HG03439 (cell line): Measurements from ENCODE around the gene SNTA1.
"Not testable (repeated sequence)": the region's sequence is repeated elsewhere in the genome, so short reads cannot be mapped to it uniquely, and the experiment has no call there.

Source experiments
- ATAC-seq: cut with Tn5 transposase; IDR thresholded peaks from one replicate; pipeline ENCODE4 v1.9.1; 2021; ENCODE audit warnings: mild to moderate bottlenecking, moderate library complexity; ENCODE audit not compliant: unreplicated experiment

Gene SNTA1

DNA sequence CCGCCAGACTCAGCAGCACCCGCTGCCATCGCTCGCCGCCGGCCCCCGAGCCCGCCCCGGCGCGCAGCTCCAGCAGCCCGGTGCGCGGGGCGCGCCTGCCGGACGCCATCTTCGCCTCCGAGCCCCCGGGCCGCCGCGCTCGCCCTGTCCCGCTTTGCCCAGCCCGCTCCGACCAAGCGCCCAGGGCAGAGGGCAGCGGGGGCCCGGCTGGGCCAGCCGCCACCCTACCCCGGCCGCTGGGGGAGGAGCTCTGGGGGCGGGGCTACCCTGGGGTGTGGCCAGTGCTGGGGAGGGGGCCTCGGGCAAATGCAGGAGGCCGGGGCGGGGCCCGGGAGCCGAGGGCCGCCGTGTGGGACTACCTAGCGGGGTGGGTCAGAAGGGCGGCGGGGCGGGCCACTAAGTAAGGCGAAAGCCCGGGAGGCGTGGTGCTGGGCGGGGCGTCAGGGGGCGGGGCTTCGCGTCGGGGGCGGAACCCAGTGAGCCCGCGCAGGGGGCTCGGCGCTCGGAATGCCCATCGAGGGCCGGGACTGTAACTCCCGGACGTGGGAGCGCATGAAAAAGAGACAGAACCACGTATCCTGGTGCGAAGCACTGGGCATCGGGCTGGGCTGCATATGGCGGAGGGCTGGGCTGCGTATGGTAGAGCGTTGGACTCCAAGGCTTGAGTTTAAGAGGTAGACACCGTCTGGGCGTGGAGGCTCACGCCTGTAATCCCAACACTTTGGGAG, at the start of gene SNTA1:
SNTA1 (minus strand) TSS at position 252 of the 728 bp plus-strand sequence; CDS start at position 109, 143 bp downstream.
- ATAC-seq, result peak; percentile 57

- no peak for ATAC-seq
Observed at GRCh38 chr20:33490934-33491656, 47.5 kb upstream of the SNTA1 start.

DNA sequence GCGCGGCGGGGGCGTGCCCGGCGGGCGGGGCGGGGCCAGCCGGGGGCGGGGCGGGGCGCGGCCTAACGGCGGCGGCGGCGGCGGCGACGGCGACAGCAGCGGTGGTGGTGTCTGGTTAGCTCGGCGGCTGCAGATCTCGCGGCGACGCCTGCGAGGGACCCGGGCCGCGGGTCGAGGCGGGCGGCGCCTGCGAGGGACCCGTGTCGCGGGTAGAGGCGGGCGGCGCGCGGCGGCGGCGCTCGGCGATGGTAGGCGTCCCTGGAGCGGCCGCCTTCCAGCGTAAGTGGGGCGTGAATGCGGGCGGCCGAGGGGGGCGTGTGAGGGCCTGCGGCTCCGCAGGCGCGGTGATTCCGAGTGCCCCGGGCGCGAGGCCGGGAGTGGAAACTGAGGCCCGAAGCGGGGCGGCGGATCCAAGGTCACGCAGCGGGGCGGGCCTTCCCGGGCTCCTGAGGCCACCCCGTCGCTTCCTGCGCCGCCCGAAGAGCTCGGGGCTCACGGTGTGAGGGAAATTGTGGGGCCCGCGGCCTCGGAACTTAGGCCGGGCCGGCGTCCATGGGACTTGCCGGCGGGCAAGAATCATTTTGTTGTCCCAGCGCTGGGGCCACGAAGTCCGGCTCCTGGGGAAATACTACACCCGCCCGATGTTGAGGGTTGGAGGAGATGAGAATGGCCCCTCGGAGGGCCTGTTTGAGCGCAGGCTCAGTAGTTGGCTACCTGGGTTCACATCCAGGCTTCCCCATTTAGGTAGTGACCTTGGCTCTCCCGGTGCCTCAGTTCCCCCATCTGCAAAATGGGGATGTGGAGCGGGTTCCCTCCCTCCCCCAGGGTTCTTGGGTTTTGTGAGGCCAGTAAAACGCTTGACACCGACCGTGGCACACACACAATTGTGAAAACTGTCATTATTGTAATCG, 46.7 kb upstream of the SNTA1 start, which contains the start of gene CBFA2T2:
CBFA2T2 (plus strand) TSS at position 74 of the 911 bp plus-strand sequence; CDS start at position 246, 172 bp downstream.
- ATAC-seq, result peak; percentile 55

GRCh38 chr20:33489495-33490022, 46.0 kb upstream of the SNTA1 start:
- ATAC-seq, result peak; percentile 95

DNA sequence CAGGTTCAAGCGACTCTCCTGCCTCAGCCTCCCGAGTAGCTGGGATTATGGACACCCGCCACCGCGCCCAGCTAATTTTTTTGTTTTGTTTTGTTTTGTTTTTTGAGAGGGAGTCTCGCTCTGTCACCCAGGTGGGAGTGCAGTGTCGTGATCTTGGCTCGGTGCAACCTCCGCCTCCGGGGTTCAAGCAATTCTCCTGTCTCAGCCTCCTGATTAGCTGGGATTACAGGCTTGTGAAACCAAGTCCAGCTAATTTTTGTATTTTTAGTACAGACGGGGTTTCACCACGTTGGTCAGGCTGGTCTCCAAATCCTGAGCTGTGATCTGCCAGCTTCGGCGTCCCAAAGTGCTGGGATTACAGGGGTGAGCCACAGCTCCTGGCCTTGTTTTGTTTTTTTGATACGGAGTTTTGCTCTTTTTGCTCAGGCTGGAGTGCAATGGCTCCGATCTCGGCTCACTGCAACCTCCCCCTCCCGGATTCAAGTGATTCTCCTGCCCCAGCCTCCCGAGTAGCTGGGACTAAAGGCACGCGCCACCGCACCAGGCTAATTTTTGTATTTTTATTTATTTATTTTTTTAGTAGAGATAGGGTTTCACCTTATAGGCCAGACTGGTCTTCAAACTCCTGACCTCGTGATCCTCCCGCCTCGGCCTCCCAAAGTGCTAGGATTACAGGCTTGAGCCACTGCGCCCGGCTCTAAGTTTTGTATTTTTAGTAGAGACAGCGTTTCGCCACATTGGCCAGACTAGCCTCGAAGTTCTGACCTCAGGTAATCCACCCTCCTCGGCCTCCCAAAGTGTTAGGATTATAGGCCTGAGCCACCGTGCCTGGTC, 45.3 kb upstream of the SNTA1 start:
- ATAC-seq, result not testable (repeated sequence)

- no peak for ATAC-seq
Observed at GRCh38 chr20:33488201-33488600, 44.6 kb upstream of the SNTA1 start.

- not testable (repeated sequence) for ATAC-seq
Observed at GRCh38 chr20:33483186-33483585, 39.6 kb upstream of the SNTA1 start.

- no peak for ATAC-seq
Observed at GRCh38 chr20:33482581-33482980, 39.0 kb upstream of the SNTA1 start.

DNA sequence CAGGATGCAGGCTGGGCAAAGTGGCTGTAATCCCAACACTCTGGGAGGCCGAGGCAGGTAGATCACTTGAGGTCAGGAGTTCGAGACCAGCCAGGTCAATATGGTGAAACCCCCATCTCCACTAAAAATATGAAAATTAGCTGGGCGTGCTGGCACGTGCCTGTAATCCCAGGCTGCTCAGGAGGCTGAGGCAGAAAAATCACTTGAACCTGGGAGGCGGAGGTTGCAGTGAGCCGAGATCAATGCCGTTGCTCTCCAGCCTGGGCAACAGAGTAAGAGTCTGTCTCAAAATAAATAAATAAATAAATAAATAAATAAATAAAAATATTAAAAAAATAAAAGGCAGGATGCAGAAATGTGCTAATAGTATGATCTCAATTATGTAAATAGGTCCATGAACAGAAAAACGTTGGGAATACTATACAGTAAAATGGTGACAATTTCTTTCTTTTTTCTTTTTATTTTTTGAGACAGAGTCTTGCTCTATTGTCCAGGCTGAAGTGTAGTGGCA, 37.9 kb upstream of the SNTA1 start:
- ATAC-seq, result no peak

DNA sequence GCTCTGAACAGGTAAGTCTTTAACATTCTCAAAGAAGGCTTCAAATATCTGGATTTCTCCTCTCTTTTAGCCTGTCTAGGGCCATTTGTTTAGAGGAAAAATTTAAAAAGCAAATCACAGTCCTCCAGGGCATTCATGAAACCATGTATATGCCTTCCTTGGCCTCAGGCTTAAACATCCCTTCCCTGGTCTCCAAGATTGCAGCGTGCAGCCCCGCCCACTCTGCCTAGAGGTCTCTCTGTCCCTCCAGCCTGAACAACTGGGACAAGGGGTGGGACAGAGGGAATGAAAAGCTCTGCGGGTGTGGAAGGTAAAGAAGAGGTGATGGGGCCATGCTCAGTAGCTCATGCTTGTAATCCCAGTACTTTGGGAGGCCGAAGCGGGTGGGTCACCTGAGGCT, 36.5 kb upstream of the SNTA1 start:
- no peak for ATAC-seq

DNA sequence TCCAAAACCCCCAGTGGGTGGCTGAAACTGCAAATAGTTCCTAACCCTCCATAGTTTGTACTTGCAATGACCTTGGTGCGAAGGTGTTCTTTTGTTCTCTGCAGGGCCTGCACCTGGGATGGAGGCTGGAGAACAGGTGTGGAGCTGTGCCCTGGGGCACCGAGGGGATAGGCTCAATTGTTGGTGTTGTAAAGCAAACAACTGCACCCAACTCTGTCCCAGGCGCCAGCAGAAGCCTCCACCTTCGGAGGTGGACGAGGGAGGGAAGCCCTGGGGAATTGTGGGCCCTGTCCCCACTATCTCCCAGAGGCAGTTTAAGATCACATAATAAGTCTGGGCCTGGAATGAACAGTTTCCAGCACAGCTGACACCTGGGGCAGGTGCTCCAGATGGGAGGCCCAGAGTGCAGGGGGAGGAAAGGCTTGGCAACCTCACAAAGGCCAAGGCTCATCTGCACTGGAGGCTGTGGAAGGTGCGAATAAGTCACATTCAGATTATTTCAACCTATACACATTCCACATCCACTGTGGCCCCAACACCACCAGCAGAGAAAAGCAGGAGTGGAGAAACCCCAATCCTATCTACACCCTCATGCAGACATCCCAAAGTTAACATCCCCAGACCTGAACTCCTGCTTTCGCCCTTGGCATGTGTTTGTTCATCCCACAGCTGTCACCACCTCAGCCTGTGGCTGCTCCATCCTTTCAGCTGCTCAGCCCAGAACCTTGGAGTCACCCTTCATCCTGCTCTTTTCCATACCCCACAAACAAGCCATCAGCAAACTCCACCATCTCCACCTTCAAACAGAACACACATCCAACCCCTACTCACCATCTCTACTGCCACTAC, 34.0 kb upstream of the SNTA1 start:
- ATAC-seq, result no peak

- no peak for ATAC-seq
Observed at GRCh38 chr20:33475381-33476152, 32.0 kb upstream of the SNTA1 start.

DNA sequence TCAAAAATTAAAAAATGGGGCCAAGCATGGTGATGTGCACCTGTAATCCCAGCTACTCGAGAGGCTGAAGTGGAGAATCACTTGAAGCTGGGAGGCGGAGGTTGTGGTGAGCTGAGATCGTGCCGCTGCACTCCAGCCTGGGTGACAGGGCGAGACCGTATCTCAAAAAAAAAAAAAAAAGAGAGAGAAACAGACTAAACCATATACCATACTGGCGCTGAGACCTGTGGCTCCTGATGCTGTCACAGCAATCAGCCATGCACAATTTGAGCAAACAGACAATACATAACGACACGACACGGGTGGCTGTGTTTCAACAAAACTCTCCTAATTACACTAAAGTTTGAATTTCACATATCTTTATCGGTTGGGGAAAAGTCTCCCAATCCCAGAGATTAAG, 31.4 kb upstream of the SNTA1 start:
- no peak for ATAC-seq

- no peak for ATAC-seq
Observed at GRCh38 chr20:33474097-33474873, 30.7 kb upstream of the SNTA1 start.

DNA sequence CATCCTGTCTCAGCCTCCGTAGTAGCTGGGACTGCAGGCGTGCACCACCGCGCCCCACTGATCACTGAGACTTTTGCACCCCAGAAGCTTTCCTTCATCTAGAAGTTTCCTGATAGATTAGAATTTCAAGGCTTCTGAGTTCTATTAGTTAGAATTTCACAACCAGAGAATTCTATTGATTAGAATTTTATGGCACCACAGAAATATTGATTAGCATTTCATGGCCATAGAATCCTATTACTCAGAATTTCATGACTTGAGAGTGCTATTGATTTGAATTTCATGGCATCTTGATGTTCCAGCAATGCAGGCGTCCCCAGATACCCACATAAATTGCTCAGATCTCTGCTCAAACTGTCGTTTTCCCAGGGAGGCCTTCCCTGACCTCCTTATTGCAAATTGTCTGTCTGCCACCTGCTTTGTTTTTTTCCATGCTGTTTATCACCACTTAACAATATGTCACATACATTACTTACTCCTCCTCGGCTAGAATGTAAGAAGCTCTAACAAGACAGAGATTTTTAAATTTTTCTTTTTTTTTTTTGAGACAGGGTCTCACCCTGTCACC, 29.4 kb upstream of the SNTA1 start:
- ATAC-seq, result no peak

- ATAC-seq, result no peak
Observed at GRCh38 chr20:33470866-33471265, 27.3 kb upstream of the SNTA1 start.

GRCh38 chr20:33470457-33470856, 26.9 kb upstream of the SNTA1 start:
- no peak for ATAC-seq
